HFF-Myc (cell line): ENCODE data around the gene NECAB3.
"Not testable (repeated sequence)": the region's sequence is repeated elsewhere in the genome, so short reads cannot be mapped to it uniquely, and the experiment has no call there.

ENCODE experiments used
- DNase-seq: peaks from one replicate; pipeline ENCODE4 v3.0.0-alpha.2; 2011; ENCODE audit warnings: low read depth; ENCODE audit errors: extremely low read depth
- H3K4me3 ChIP-seq: replicated peaks from 2 replicates; pipeline ENCODE4 v1.5.1; 2011; ENCODE audit warnings: low read depth, mild to moderate bottlenecking, control low read depth, low read length
- TF ChIP-seq, protein P1 (sequence below): IDR thresholded peaks from 2 replicates; pipeline ENCODE4 v1.5.1; 2012; ENCODE audit warnings: mild to moderate bottlenecking, low read depth, low read length, control low read depth; ENCODE audit errors: missing control alignments

Gene NECAB3

DNA sequence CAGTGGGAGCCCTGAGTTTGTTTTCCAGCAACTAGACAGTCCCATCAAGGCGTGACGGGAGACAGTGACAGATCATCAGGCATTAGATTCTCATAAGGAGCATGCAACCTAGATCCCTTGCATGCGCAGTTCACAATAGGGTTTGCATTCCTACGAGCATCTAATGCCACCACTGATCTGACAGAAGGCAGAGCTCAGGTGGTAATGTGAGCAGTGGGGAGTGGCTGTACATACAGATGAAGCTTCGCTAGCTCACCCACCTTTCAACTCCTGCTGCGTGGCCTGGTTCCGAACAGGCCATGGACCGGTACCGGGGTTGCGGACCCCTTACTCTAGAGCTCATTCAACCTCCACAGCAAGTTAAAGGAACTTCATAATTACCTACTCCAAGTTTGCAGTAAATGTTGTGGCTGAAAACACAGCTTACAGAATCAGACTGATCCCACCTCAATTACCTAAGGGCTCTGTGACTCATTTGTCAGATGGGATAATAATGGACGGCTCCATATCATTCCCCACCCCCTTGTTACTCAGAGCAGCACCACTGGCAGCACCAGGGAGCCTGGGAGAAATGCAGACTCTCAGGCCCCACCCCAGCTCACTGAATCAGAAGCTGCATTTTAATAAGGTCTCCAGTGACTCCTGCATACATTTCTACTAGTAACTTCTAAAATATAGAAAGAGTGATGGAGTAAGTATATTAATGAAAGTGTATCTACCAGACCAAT, 30.1 kb upstream of the NECAB3 start:
- DNase-seq = no peak
- TF ChIP-seq, protein P1, sequence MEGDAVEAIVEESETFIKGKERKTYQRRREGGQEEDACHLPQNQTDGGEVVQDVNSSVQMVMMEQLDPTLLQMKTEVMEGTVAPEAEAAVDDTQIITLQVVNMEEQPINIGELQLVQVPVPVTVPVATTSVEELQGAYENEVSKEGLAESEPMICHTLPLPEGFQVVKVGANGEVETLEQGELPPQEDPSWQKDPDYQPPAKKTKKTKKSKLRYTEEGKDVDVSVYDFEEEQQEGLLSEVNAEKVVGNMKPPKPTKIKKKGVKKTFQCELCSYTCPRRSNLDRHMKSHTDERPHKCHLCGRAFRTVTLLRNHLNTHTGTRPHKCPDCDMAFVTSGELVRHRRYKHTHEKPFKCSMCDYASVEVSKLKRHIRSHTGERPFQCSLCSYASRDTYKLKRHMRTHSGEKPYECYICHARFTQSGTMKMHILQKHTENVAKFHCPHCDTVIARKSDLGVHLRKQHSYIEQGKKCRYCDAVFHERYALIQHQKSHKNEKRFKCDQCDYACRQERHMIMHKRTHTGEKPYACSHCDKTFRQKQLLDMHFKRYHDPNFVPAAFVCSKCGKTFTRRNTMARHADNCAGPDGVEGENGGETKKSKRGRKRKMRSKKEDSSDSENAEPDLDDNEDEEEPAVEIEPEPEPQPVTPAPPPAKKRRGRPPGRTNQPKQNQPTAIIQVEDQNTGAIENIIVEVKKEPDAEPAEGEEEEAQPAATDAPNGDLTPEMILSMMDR = no peak
- H3K4me3 ChIP-seq = no peak overlapping the region

DNA sequence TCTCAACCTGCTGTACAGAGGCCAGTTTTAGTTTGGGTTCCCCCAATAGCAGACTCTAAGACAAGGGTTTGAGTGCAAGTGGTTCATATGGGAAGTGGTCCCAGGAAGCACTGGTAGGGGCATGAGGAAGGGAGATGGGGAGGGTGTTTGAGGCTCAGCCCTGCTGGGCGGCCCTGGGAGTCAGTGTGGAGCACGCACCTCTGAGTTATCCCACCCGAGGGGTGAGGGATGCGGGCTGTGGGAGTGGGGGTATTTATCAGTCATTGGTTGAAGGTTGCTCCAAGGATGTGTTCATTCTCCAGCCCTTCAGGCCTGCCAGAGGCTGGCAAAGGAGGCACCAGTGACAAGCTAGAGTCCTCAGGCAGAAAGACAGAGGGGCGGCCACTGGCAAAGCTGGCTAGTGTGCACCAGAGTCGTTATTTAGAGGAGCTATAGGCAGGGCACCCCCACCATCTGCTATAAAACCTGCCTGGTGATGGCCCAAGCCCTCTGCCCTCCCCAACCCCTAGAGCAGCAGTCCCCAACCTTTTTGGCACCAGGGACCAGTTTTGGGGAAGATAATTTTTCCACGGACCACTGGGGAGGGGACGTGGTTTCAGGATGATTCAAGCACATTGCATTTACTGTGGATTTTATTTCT, 29.4 kb upstream of the NECAB3 start:
- TF ChIP-seq, protein P1 = no peak
- DNase-seq = no peak
- no peak overlapping the region for H3K4me3 ChIP-seq

DNA sequence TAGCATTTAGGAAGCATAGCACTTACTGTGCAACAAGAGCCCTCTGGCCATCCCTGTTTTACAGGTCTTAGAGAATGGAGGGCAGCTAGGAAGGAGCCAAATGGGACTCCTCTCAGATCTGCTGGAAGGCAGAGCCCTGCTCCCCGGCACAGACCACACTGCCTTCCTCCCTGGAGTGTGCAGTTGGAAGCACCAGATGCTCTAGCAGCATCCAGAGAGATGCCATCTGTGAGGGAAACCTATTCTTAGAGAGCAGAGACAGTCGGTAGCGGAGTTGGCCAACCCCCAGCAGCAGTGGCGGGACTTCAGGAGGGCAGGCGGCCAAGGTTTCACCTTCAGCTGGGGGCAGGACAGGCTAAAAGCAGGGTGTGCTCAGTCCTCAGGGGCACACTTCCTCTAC, 28.6 kb upstream of the NECAB3 start:
- DNase-seq = no peak
- no peak overlapping the region for H3K4me3 ChIP-seq
- TF ChIP-seq, protein P1 = no peak

DNA sequence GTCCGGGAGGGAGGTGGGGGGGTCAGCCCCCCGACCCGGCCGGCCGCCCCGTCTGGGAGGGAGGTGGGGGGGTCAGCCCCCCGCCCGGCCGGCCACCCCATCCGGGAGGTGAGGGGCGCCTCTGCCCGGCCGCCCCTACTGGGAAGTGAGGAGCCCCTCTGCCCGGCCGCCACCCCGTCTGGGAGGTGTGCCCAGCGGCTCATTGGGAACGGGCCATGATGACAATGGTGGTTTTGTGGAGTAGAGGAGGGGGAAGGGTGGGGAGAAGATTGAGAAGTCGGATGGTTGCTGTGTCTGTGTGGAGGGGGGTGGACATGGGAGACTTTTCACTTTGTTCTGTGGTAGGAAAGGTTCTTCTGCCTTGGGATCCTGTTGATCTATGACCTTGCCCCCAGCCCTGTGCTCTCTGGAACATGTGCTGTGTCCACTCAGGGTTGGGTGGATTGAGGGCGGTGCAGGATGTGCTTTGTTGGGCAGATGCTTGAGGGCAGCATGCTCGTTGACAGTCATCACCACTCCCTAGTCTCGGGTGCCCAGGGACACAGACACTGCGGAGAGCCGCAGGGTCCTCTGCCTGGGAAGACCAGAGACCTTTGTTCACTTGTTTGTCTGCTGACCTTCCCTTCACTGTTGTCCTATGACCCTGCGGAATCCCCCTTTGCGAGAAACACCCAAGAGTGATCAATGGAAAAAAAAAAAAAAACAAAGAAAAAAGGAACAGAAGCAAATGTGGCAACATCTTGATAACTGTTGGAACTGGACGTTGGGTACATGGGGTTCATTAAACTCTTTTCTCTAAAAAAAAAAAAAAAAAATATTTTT, 27.6 kb upstream of the NECAB3 start:
- no peak overlapping the region for H3K4me3 ChIP-seq
- no peak for DNase-seq
- TF ChIP-seq, protein P1 = no peak

DNA sequence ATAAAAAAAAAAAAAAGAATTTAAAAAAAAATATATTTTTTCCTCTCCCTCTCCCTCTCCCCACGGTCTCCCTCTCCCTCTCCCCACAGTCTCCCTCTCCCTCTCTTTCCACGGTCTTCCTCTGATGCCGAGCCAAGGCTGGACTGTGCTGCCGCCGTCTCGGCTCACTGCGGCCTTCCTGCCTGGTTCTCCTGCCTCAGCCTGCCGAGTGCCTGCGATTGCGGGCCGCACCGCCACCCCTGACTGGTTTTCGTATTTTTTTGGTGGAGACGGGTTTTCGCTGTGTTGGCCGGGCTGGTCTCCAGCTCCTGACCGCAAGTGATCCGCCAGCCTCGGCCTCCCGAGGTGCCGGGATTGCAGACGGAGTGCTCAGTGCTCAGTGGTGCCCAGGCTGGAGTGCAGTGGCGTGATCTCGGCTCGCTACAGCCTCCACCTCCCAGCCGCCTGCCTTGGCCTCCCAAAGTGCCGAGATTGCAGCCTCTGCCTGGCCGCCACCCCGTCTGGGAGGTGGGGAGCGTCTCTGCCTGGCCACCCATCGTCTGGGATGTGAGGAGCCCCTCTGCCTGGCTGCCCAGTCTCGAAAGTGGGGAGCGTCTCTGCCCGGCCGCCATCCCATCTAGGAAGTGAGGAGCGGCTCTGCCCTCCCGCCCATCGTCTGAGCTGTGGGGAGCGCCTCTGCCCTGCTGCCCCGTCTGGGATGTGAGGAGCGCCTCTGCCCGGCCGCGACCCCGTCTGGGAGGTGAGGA, 26.6 kb upstream of the NECAB3 start:
- not testable (repeated sequence) for H3K4me3 ChIP-seq, DNase-seq

DNA sequence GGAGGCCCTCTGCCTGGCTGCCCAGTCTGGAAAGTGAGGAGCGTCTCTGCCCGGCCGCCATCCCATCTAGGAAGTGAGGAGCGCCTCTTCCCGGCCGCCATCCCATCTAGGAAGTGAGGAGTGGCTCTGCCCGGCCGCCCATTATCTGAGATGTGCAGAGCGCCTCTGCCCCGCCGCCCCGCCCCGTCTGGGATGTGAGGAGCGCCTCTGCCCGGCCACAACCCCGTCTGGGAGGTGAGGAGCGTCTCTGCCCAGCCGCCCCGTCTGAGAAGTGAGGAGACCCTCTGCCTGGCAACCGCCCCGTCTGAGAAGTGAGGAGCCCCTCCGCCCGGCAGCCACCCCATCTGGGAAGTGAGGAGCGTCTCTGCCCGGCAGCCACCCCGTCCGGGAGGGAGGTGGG, 24.7 kb upstream of the NECAB3 start:
- not testable (repeated sequence) for DNase-seq, H3K4me3 ChIP-seq

DNA sequence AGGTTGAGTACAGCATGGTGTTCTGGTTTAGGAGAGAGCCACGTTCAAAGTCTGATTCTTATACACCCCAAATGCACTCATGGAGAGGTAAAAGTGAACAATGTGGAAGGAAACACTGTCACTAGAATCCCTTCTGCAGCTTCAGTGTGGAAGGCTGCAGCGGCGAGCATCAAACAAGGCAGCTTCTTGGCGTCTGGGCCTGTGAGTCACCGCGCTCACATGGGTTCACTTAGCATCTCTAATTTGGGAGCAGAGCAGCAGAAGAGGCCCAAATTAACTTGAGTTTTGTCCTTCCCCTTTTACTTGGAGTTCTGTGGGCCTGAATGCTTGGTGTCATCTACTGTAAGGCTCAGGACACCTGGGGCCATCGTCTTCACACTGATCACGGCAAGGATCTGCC, 22.9 kb upstream of the NECAB3 start:
- no peak overlapping the region for H3K4me3 ChIP-seq
- TF ChIP-seq, protein P1 = no peak
- DNase-seq = no peak
